HepG2 (cell line): ENCODE data around the gene CYP27A1. TPM values are rescaled to one million over a fixed set of nuclear protein-coding genes. Genes with fewer than 3 reads are reported as not detected.

ENCODE experiments used
- CCDC6 ChIP-seq: sonication (generic); formaldehyde crosslinking; IDR thresholded peaks from 2 replicates; pipeline ENCODE4 v1.8.1; 2022; ENCODE audit warnings: mild to moderate bottlenecking, missing genetic modification reagents, moderate library complexity
- CHD2 ChIP-seq: IDR thresholded peaks from 2 replicates; pipeline ENCODE4 v1.6.1; 2011; ENCODE audit warnings: low read depth, low read length, improper control_type of control experiment
- DNMT3B ChIP-seq: conservative IDR thresholded peaks from 2 replicates; pipeline ENCODE4 v1.6.1; 2016; ENCODE audit warnings: missing biosample characterization, control low read depth
- FOXK1 ChIP-seq: sonication (generic); formaldehyde crosslinking; IDR thresholded peaks from 2 replicates; pipeline ENCODE4 v1.4.0; 2020; ENCODE audit warnings: low read depth, missing genetic modification reagents, borderline replicate concordance
- HES4 ChIP-seq: sonication (generic); formaldehyde crosslinking; IDR thresholded peaks from 2 replicates; pipeline ENCODE4 v1.9.0; 2021; ENCODE audit warnings: mild to moderate bottlenecking, missing genetic modification reagents, borderline replicate concordance
- HMG20A ChIP-seq: IDR thresholded peaks from 2 replicates; pipeline ENCODE4 v1.6.1; 2016; ENCODE audit warnings: borderline replicate concordance
- HMG20B ChIP-seq: conservative IDR thresholded peaks from 2 replicates; pipeline ENCODE4 v1.6.1; 2016; ENCODE audit warnings: missing genetic modification reagents, missing compliant biosample characterization
- HMGXB4 ChIP-seq, 2 experiments: sonication (generic) in 1 of 2; formaldehyde crosslinking in 1 of 2; IDR thresholded peaks; 2 replicates each; pipeline versions ENCODE4 v1.4.0 to v1.6.1; 2018 to 2020; ENCODE audit warnings: missing genetic modification reagents in 2 of 2, borderline replicate concordance in 1 of 2, low read depth in 1 of 2, mild to moderate bottlenecking in 1 of 2, missing biosample characterization in 1 of 2
- JUN ChIP-seq: sonication (generic); formaldehyde crosslinking; IDR thresholded peaks from 2 replicates; pipeline ENCODE4 v1.4.0; 2020; ENCODE audit warnings: mild to moderate bottlenecking, missing genetic modification reagents
- KLF9 ChIP-seq: IDR thresholded peaks from 2 replicates; pipeline ENCODE4 v1.6.1; 2016; ENCODE audit warnings: low read depth
- MEIS2 ChIP-seq: sonication (generic); formaldehyde crosslinking; IDR thresholded peaks from 2 replicates; pipeline ENCODE4 v1.9.0; 2021; ENCODE audit warnings: mild to moderate bottlenecking, missing genetic modification reagents
- MLLT10 ChIP-seq: sonication (generic); formaldehyde crosslinking; IDR thresholded peaks from 2 replicates; pipeline ENCODE4 v1.4.0; 2020; ENCODE audit warnings: missing genetic modification reagents
- MYNN ChIP-seq: sonication (generic); formaldehyde crosslinking; IDR thresholded peaks from 2 replicates; pipeline ENCODE4 v1.4.0; 2020; ENCODE audit warnings: mild to moderate bottlenecking, low read depth, missing genetic modification reagents
- NFKBIZ ChIP-seq: IDR thresholded peaks from 2 replicates; pipeline ENCODE4 v1.6.1; 2018; ENCODE audit warnings: missing genetic modification reagents, missing compliant biosample characterization
- NFRKB ChIP-seq: fragments of 450-650 bp; IDR thresholded peaks from 2 replicates; pipeline ENCODE4 v1.6.1; 2017
- ONECUT2 ChIP-seq: sonication (generic); formaldehyde crosslinking; IDR thresholded peaks from 2 replicates; pipeline ENCODE4 v1.4.0; 2020; ENCODE audit warnings: missing genetic modification reagents
- PPARG ChIP-seq: conservative IDR thresholded peaks from 2 replicates; pipeline ENCODE4 v1.6.1; 2016; ENCODE audit warnings: missing biosample characterization, missing genetic modification reagents
- PRPF4 ChIP-seq: fragments of 200-400 bp; formaldehyde crosslinking; IDR thresholded peaks from 2 replicates; pipeline ENCODE4 v1.6.1; 2016; ENCODE audit warnings: low read length, low read depth; ENCODE audit not compliant: poor library complexity, severe bottlenecking
- RAD51 ChIP-seq: fragments of 450-650 bp; IDR thresholded peaks from 2 replicates; pipeline ENCODE4 v1.6.1; 2016; ENCODE audit warnings: borderline replicate concordance
- RBAK ChIP-seq: sonication (generic); formaldehyde crosslinking; IDR thresholded peaks from 2 replicates; pipeline ENCODE4 v1.5.1; 2020; ENCODE audit warnings: mild to moderate bottlenecking, missing genetic modification reagents
- REXO4 ChIP-seq: sonication (generic); formaldehyde crosslinking; IDR thresholded peaks from 2 replicates; pipeline ENCODE4 v1.8.0; 2022; ENCODE audit warnings: missing genetic modification reagents, mild to moderate bottlenecking, borderline replicate concordance
- RFX1 ChIP-seq: fragments of 450-650 bp; IDR thresholded peaks from 2 replicates; pipeline ENCODE4 v1.6.1; 2017
- SKI ChIP-seq: fragments of 450-650 bp; IDR thresholded peaks from one replicate; pipeline ENCODE4 v1.6.1; 2018; ENCODE audit warnings: mild to moderate bottlenecking; ENCODE audit not compliant: partially characterized antibody
- U2AF1 ChIP-seq: fragments of 200-400 bp; formaldehyde crosslinking; optimal IDR thresholded peaks from 2 replicates; pipeline ENCODE3; 2017; ENCODE audit warnings: mild to moderate bottlenecking, low read depth, low read length
- YEATS4 ChIP-seq: sonication (generic); formaldehyde crosslinking; IDR thresholded peaks from 2 replicates; pipeline ENCODE4 v1.4.0; 2020; ENCODE audit warnings: missing genetic modification reagents, borderline replicate concordance
- ZKSCAN8 ChIP-seq: IDR thresholded peaks from 2 replicates; pipeline ENCODE4 v1.6.1; 2016; ENCODE audit warnings: borderline replicate concordance, missing genetic modification reagents, missing compliant biosample characterization
- ZNF225 ChIP-seq: sonication (generic); formaldehyde crosslinking; IDR thresholded peaks from 2 replicates; pipeline ENCODE4 v1.4.0; 2020; ENCODE audit warnings: mild to moderate bottlenecking, missing genetic modification reagents
- ZNF335 ChIP-seq: sonication (generic); formaldehyde crosslinking; IDR thresholded peaks from 2 replicates; pipeline ENCODE4 v1.4.0; 2020; ENCODE audit warnings: missing genetic modification reagents
- ZNF430 ChIP-seq: sonication (generic); formaldehyde crosslinking; IDR thresholded peaks from 2 replicates; pipeline ENCODE4 v1.9.0; 2021; ENCODE audit warnings: mild to moderate bottlenecking, missing genetic modification reagents
- ZNF713 ChIP-seq: sonication (generic); formaldehyde crosslinking; IDR thresholded peaks from 2 replicates; pipeline ENCODE4 v1.4.0; 2020; ENCODE audit warnings: mild to moderate bottlenecking, missing genetic modification reagents
- ZNF75D ChIP-seq: sonication (generic); formaldehyde crosslinking; IDR thresholded peaks from 2 replicates; pipeline ENCODE4 v1.8.1; 2023; ENCODE audit warnings: missing genetic modification reagents, mild to moderate bottlenecking, borderline replicate concordance
- ZNF878 ChIP-seq: sonication (generic); formaldehyde crosslinking; IDR thresholded peaks from 2 replicates; pipeline ENCODE4 v1.8.1; 2023; ENCODE audit warnings: mild to moderate bottlenecking, missing genetic modification reagents, moderate library complexity
- ZNF883 ChIP-seq: sonication (generic); formaldehyde crosslinking; IDR thresholded peaks from 2 replicates; pipeline ENCODE4 v1.5.1; 2020; ENCODE audit warnings: mild to moderate bottlenecking, missing genetic modification reagents; ENCODE audit errors: not compliant biosample characterization
- polyA plus RNA-seq, 8 experiments: library from polyadenylated mRNA; depleted of rRNA in 3 of 8; stranded (reverse) in 7 of 8; unstranded in 1 of 8; fragments of >200 nt; fragmentation: Illumina TruSeq in 4 of 8; extraction: Trizol in 4 of 8; gene quantifications; 2 replicates each; pipeline versions ENCODE4 v1.2.1 to v1.2.3, GENCODE V29; 2011 to 2016; ENCODE audit warnings: low read depth in 4 of 8, missing spikeins in 1 of 8, mixed read lengths in 1 of 8; ENCODE audit not compliant: insufficient read depth in 1 of 8
- total RNA-seq, 5 experiments: library from RNA; depleted of rRNA; stranded (reverse); fragments of >200 nt; fragmentation: Illumina TruSeq; extraction: Trizol; gene quantifications; 2 replicates each; pipeline ENCODE4 v1.2.3, GENCODE V29; 2016; ENCODE audit warnings: low read depth in 1 of 5

Gene CYP27A1
- total and polyA plus RNA-seq, 2 of the 13 experiments (the other 11 are each of a cell fraction or from before 2014, with no cell fraction given), result 157 to 266 TPM

- TF ChIP-seq REXO4 (CRISPR knock-in tag) (no peak), ZNF335 (no peak), CCDC6 (CRISPR knock-in tag) (peak; percentile 99), ZNF713 (CRISPR knock-in tag) (0 out of 2 replicates have a peak, but pooled peaks have one; percentile 65), HES4 (CRISPR knock-in tag) (peak; percentile 83; the same call in 1 of the 2 replicates), KLF9 (CRISPR knock-in tag) (peak; percentile 77; the same call in 1 of the 2 replicates), PPARG (CRISPR knock-in tag) (peak; percentile 87), RFX1 (no peak), MLLT10 (no peak), ZNF883 (peak; percentile 99), NFRKB (no peak), HMGXB4 (CRISPR knock-in tag; IDR thresholded peaks at IDR 0.05; ENCODE audit: borderline replicate concordance in 1 of 2, low read depth in 1 of 2) (peak; percentile 80 to 99; a peak in 3 of 4 replicates), RBAK (CRISPR knock-in tag) (no peak), RAD51 (no peak), MYNN (CRISPR knock-in tag) (peak; percentile 91; the same call in 1 of the 2 replicates), HMG20B (no peak), MEIS2 (CRISPR knock-in tag) (peak; percentile 89), SKI (peak; percentile 90), CHD2 (no peak), DNMT3B (CRISPR knock-in tag) (no peak), YEATS4 (CRISPR knock-in tag) (peak; percentile 96), HMG20A (CRISPR knock-in tag) (0 out of 2 replicates have a peak, but pooled peaks have one; percentile 9), NFKBIZ (no peak; the same call in 1 of the 2 replicates), PRPF4 (no peak), ZKSCAN8 (CRISPR knock-in tag) (no peak; the same call in 1 of the 2 replicates), JUN (CRISPR knock-in tag) (peak; percentile 74; the same call in 1 of the 2 replicates), ZNF430 (CRISPR knock-in tag) (peak; percentile 31), ZNF225 (peak; percentile 89; the same call in 1 of the 2 replicates), ZNF75D (no peak), FOXK1 (peak; percentile 64; the same call in 1 of the 2 replicates), ZNF878 (peak; percentile 96), U2AF1 (no peak), ONECUT2 (no peak)
These were observed at the start of gene CYP27A1 (continued) for GRCh38 chr2:218781691-218782527.
